Inflammatory macrophage (primary cell): ENCODE data around the gene RALGAPA2.

ENCODE experiments used
- DNase-seq, 2 donors: peaks; one replicate each; pipeline ENCODE4 v3.0.0-alpha.2; 2020 to 2022

The RALGAPA2 gene

DNA sequence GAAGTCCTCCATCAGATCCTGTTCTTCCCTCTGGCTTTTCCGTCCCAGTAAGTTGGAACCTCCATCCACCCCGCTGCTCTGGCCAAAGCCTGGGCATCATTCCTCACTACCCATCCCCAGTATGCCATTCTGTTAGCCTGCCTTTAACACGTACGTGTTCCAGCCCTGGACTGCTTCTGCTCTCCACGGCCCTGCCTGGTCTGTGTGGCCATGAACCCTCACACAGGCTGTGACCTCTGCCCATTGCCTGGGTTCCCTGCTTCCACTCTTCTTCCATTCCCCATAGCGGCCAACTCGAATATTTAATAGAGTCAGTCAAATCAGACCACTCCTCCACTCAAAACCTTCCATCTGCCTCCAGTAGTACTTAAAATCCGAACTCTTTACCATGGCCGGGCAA, 29.4 kb downstream of the RALGAPA2 start:
- DNase-seq, result no peak

DNA sequence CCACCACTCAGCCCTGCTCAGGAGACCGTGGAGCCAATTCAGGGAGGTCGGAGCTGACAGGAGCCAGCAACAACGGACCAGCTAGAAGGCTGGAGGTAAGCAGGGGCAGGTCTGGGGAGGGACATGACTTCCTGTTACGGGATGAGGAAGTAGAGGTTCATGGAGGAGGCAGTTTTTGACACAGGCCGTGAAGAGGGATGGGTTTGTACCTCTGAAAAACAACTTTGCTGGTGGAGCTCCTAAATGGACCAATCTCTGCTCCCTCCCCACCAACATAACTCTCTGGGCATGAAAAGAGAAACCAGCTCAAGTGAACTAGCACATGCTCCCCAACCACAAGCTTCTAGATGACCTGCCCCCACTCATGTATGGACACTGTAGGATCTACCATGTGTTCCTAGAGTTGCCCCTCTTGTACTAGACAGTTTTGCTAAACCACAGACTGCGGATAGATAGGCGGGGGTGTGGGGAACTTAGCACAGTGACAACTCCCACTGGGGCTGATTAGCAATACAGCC, 31.4 kb downstream of the RALGAPA2 start:
- peak; percentile 40 to 49 for DNase-seq

DNA sequence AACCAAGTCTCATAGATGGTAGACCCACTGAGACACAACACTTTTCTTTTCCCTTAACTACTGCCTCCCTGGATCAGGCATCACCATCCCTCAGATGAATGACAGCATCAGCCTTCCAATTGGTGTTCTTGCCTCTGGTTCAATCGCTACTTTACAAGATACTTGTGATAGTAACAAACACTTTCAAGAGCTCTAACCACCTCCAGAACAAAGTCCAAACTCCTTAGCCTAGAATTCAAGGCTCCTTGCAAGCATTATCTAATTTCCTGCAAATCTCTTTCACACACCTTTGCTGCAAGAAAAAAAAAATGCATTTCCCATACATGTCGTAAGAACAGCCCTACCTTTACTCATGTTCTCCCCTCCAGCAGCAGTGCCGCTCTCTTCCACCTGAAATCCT, 33.1 kb downstream of the RALGAPA2 start:
- DNase-seq, result no peak

DNA sequence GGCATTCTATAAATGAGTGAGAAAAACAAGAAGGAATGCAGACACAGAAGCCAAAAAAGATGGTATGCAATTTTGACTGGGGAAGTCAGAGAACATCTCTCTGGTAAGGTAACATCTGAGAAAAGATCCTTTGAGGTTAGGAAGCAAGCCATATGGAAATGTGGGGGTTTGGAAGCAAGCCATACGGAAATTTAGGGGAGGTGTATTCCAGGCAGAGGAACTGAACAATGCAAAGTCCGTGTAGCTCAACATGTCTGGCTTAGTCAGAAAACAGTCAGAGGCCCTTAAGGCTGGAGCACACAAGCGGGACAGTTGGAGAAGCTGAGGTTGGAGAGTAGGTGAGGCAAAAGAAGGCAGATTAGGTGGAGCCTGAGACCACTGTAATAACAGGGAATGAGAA, 35.3 kb downstream of the RALGAPA2 start:
- no peak for DNase-seq

DNA sequence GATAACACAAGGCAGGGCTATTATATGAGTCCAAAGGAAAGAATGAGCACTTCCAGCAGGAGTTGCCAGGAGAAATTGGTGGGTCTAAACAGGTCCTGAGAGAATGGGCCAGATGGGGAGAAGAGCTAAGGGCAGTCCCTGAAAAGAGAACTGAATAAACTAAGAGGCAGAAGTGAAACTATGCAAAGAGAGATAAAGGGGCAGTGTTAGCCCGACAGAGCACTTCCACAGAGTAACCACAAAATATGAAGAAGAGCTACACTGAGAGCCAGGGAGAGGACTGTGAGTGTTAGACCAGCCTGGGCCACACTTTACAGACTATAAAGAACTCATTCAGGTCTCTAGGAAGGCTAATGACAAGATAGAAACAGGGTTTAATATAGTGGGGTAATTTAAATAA, 43.8 kb downstream of the RALGAPA2 start:
- peak; percentile 52 to 70 for DNase-seq

DNA sequence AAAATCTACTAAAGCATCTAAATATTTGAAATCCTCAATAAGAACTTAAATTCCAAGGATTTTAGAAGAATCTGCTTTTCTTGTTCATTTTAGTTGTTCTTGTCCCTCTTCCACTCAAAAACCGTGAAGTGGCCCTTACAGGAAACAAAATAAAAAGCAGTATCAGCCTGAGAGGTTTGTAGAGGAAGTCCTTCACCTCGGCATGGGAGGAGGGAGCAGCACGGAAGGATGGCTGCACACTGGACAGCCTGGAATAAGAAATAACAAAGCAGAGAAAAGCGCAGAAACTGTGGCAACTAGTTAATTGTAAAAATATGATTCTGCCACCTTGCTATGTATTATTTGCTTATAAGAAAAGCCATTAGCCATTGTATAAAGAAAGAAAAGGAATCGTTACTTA, 46.1 kb downstream of the RALGAPA2 start:
- DNase-seq, result no peak

DNA sequence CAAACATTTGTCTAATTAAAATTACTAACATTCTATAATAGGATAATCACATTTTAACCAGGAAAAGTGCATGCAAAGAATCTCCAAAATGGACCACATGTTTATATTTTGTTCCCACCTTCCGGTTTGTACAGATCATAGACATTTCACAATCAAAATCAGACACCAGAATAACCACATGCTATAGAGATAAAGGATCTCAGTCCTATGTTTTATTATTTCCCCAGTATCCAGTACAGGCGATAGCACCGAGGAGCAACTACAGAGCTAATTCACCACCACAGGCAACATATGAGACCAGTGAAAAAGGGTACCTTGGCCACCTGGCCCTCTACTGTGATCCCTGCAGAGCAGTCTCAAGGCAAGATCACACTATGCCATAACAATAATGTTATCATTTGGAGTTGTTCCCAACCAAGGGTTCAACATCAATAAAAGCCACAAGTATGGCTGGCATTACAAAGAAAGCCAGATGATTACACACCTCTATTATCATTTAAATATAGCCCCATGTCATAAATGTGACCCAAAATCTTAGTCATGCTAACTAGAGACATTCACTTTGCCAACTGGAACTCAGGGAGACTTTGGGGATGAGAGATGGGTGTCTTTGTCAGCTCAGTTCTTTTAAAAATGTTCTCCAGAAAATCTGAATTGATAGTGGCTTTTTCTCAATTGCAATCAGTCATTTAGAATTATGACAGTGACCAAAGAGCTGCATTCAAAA, 46.7 kb downstream of the RALGAPA2 start:
- DNase-seq, result no peak

DNA sequence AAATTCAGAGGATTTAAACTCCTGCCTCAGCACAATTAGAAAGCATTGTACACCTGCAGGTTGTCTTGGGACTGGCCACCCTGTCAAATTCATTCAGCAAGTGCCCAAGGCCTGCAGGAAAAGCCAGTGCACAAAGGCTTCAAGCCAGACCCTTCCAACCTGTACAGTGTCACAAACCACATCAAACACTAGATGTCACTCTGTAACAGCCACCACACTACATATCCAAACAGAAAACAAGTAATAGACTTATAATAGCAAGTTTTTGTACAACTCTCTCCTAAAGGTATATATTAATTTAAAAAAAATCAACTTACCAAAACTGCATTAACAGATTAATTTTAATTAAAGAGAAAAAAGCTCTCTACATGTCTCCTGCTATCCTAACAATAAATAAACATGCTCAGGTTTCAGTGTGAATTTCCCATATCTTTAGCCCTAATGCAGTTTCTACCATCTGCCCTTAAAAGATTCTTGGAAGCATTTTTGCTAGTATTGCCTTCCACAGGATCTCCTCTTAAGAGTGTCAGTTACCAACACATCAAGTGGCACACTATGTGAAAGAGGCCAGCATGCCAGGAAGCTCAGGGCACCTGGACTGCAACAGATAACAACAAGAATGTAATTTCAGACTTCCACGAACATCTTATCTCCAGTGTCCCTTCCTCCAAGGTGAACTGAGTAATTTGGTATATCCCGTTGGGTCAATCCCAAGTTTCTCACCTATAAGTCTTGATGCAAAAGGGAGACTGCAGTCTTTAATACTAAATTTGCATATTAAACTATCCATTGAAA, 47.5 kb downstream of the RALGAPA2 start:
- DNase-seq, result peak; percentile 46 to 47

DNA sequence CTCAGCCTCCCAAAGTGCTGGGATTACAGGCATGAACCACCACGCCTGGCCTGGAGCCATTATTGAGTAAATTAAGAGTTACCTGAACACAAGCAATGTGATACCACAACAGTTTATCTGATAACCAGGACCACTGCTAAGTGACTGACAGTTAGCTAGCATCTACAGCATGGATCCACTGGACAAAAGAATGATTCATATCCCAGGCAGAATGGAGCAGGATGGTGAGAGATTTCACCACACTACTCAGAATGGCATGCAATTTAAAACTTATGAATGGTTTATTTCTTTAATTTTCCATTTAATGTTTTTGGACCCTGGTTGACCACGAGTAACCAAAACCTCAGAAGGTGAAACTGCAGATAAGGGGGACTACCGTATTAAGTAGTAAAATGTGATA, 48.6 kb downstream of the RALGAPA2 start:
- no peak for DNase-seq

DNA sequence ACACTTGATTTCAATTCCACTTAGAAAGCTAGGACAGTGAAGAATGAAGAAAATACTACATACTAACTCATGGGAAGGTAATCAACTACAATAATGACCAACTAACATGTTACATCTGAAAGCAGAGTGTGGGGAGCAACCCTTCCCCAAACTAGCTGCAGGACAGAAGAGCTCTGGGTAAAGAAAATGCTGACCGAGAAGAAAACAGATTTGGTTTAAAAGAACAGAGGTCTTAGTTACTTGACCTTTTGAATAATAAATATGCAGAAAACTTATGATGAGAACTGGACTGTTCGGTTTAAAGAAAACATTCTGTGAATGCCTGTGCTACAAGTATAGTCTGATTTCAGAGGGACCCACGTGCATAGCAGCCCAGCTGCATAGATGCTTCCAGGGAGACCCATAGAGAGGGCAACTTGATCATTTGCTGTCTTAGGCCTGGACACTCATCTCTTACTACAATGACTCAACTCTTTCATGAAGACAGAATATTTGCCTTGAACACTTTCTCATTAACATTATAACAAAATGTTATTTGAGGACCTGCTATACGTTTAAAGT, 53.5 kb downstream of the RALGAPA2 start:
- DNase-seq, result no peak

DNA sequence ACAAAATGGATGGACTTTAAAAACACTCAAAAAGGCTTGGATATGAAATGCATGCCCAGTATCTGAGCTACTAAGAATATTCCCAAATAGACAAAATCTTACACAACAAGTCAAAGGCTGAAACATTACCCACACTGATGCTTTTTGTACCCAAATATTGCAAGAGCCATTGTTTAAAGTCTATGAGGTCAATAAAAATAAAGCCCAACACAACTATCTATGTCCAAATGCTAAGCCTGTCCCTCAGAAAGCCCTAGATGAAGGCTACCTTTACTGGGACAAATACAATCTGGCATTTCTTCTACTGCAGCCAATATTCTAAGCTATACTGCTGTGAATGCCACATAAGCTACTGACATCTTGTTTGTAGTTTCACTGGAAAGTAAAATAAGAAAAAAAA, 54.3 kb downstream of the RALGAPA2 start:
- DNase-seq, result no peak

DNA sequence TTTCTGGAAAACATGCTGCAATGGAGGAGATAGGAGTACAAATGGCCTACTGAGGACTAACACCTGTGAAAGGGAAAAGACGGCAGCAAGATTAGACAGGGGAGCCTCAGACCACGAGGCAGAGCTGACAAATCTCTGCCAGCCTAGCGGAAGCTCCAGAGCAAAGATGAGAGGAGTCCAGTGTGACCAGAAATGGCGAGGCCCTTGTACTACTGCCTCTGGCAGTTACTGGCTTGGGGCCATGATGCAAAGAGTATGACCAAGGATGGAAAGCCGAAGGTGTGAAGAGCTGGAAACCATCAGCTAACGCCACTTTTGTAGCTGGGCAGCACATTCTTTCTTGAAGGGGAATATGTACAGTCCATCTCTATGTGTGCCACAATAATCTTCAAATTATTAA, 55.4 kb downstream of the RALGAPA2 start:
- DNase-seq, result no peak

DNA sequence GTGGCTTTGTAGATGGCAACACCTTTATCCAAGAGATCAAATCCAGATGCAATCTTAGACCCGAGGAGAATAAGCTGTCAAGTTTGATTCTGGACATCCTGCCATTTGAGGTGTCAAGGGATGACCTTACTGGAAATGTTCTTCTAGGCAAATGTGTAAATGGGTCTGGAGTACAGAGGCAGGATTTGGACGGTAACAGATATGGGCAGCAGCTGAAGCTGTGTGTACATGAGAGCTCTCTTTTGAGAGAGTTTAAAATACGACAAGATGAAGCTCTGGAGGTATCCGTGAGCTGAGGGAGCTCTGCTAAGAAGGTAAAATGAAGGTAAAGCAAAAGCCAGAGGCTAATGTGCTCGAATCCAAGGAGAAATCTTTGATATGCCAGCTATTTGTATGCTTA, 56.6 kb downstream of the RALGAPA2 start:
- DNase-seq, result no peak

DNA sequence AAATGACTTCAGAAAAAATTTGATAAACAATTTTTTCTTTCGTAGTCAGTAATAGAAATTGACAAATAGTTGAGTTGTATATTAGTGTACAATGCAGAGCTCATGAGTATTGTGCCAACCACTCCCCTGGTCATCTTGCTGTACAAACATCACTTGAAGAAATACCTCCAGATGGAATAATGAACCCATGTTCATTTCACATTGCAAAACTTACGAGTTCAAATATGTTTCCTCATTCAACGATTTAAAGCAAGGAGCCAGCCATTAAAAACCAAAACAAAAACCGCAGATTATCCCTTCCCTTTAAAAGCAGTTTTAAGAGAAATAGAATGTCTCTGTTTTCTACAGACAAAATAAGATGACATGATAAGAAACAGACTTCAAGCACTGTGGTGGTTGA, 62.5 kb downstream of the RALGAPA2 start:
- DNase-seq, result no peak

DNA sequence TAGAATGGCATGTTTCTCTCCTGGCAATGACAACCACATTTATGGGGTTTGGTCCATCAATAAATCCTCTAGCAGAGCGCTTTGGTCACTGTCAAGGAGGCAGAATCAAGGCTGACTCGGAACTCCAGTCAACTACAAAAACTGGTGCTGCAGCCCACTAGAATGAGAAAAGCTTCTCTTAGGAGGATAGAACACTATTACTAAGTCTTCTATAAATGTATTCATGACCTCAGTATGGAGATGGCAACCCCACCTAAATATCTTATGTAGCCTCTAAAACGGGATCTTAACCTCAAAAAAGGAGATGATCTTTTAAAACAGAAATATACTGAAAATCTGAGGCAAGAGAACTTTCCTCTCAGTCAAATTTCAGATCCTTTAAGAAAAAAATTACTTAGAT, 68.5 kb downstream of the RALGAPA2 start:
- DNase-seq, result no peak

DNA sequence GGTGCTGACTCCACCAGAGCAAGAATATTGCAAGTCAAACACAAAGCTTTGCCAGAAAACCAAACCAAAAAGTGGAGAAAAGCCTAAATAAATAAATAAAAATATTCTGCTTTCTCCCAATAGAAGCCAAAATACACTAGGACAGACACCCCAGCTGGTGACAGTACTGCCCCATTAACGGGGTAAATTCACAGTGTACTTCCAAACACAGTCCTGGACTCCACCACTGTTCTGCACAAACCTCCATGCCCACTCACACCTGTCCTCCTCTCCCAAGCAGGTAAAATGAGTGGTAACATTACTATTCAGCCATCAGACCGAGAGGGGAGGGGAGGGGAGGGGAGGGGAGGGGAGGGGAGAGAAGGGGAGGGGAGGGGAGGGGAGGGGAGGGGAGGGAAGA, 70.7 kb downstream of the RALGAPA2 start:
- DNase-seq, result no peak

DNA sequence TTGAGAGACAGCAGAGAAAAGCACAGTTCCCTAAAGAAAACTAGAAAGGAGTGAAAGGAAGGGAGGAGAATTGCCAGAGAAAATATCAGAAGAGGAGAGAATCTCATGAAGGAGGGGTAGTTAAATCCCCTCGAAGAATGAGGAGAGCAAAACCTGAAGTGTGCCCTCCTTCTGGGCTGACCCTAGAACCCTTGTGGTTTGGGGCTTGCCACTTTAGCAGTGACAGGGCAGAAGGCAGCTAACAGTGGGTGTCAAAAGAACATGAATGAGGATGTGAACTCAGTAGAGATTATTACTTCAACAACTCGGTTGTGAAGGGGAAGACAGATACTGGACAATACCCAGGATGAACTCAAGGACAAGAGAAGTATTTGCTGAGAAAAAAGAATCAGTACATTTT, 73.6 kb downstream of the RALGAPA2 start:
- DNase-seq, result peak in 1 of 2 donors; percentile 23

DNA sequence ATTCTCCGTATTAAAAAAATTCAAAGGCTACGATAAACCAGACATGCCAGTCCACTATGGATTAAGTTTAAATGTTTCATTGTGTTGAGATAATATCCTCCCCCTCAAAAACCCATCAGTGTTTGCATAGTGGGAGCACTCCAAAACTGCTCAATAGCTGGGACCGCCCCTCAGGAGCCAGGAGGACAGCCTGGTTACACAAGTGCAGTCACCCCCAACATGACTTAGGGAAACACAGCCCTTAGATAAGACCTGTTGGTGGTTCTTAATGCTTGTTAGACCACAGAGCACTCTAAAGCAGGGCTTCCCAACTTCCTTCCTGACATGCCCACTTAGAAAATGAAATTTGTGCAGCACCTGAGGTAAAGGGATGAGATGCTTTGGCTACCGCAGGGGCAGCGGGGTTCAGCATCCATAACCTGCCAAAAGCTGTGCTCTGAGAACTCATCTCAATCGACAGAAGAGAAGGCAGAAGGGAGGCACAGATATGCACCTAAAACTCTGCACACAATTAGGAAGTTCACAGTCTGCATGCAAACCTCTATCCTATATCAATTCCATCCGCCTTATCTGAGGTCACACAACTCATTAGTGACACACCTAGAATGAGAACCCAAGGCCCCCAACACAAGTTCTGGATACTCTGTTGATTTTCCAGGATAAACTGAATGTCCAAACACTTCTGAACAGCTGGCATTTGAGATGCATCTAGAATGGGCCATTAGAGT, 74.3 kb downstream of the RALGAPA2 start:
- no peak for DNase-seq

DNA sequence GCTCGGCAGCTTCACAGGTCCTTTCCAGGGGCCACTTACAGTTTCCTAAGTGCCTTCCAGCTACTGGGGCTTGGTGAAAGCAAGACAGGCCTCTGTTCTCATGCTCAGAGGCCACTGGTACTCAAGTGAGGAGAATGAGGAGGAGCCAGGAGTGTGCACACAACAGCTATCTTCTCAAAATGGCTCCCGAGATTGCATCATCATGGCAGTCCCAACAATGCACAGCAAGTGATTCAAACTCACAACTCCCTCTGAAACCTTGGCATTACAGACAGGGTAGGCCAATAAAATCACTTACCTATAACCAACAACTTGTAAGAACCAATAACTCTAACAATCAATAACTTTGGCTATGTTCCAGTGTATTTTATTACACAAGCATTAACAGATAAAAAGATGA, 77.4 kb downstream of the RALGAPA2 start:
- no peak for DNase-seq

DNA sequence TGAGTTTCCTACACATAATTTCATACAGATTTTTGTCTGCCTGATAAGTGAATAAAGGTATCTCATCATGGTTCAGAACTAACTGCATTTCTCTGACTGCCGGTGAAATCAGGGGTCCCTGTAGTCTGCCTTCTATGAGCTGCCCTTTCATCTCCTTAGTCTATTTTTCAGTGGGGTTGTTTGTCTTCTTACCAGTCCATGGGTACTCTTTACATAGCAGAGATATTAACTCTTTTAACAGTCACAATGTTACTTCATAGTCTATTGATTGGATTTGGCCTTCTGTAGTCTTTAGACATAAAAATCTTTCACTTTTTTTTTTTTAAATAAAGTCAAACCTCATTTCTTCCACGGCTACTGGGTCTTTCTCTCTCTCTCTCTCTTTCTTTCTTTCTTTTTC, 79.8 kb downstream of the RALGAPA2 start:
- no peak for DNase-seq

DNA sequence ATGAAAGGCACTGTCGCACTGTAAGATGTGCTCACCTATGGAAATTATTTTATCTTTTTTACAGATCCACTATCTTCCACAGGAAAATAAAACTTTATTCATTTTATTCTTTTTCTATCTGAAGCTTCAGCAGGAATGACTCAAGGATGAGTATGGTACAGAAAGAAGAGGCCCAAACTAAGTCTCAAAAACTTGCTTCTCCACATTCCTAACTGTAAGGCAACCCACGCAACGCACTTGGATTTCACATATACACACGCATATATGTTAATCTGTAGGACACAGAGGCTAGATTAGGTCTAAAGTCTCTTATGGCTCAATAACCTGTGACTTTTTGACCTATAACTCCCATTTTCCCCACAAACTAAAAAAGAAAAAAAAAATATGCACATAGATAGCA, 81.9 kb downstream of the RALGAPA2 start:
- DNase-seq, result no peak

DNA sequence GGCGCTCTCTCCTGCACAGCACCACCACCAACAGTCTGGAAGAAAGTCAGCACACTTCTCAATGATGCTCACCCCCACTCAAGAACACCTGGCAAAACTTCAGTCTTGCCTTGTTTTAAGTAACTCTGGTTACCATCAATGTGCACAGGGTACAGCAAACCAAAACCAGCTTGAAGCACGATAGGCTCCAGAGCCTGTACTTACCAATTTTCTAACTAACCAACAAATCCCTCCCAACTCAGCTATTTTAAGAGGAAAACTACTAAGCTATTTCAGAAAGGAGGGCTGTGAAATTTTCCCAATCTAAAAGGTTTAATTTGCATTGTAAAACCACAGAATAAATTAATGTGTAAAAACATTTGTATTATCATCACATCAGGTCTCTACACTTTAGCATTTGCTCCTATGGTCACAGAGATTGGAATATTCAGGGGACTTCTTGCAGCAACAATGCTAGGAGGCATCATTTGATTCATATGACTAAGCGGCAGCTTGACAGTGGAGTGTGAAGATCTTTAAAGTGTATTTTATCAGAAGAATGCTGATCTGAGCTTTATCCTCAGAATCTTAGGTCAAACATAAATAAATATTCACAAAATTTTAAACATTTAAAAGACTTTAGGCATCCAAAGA, 82.8 kb downstream of the RALGAPA2 start:
- DNase-seq, result no peak

DNA sequence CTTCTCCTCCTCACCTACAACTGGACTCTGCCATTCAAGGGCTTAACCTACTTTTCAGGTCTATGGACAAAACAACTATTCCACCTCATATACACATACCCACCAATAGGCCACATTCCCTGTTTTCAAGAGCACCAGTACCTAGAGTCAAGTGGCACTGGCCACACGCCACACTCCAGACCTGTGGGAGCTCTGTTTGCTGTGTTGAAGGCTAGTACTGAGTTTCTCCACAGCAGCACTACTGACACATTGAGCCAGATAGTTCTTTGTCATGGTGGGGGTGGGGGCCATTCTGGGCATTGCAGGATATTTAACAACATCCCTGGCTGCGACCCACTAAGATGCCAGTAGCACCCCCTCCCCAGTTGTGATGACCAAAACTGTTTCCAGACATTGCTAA, 84.1 kb downstream of the RALGAPA2 start:
- no peak for DNase-seq
